ENCODE results near the gene CORO2B. TPM values are rescaled to one million over a fixed set of nuclear protein-coding genes. Genes with fewer than 3 reads are reported as not detected.
"Not testable (repeated sequence)": the region's sequence is repeated elsewhere in the genome, so short reads cannot be mapped to it uniquely, and the experiment has no call there.

CORO2B gene
- polyA plus RNA-seq, 3 donors, result 1.8 to 19.7 (median 7.8) TPM

- 65 to 75% (median 66%) methylated on average over 14 of the region's 14 CpGs for whole genome bisulfite sequencing, 3 donors
- H3K27ac ChIP-seq (ENCODE audit: low read depth, low read length), result peak overlapping the region; percentile 31
These were observed 19.7 kb downstream of the CORO2B start for GRCh38 chr15:68598171-68599152.

- WGBS, 3 donors, result 90 to 93% (median 91%) methylated on average over 6 of the region's 6 CpGs
These were observed 20.4 kb downstream of the CORO2B start for GRCh38 chr15:68599153-68599545.

GRCh38 chr15:68599560-68600071 is 20.8 kb downstream of the CORO2B start:
- 41 to 64% (median 60%) methylated on average over 7 of the region's 7 CpGs for WGBS, 3 donors
- H3K27ac ChIP-seq (ENCODE audit: low read depth, low read length), result no peak overlapping the region

More at GRCh38 chr15:68599153-68599545, 20.4 kb downstream of the CORO2B start:
- no peak overlapping the region for H3K27ac ChIP-seq (ENCODE audit: low read depth, low read length)

- no peak overlapping the region for H3K27ac ChIP-seq (ENCODE audit: low read depth, low read length)
These were observed 22.7 kb downstream of the CORO2B start for GRCh38 chr15:68601206-68602197.

GRCh38 chr15:68602459-68603215 is 23.8 kb downstream of the CORO2B start:
- 66 to 67% (median 67%) methylated on average over 11 of the region's 11 CpGs for WGBS, 3 donors
- H3K27ac ChIP-seq (ENCODE audit: low read depth, low read length), result no peak overlapping the region

More at GRCh38 chr15:68601206-68602197, 22.7 kb downstream of the CORO2B start:
- 77 to 80% (median 79%) methylated on average over 23 of the region's 23 CpGs for WGBS, 3 donors

- H3K27ac ChIP-seq (ENCODE audit: low read depth, low read length), result no peak overlapping the region
- WGBS, 3 donors, result 87 to 93% (median 91%) methylated on average over 5 of the region's 5 CpGs
These were observed 24.4 kb downstream of the CORO2B start for GRCh38 chr15:68603216-68603595.

- 78 to 92% (median 88%) methylated on average over 9 of the region's 9 CpGs for WGBS, 3 donors
- no peak overlapping the region for H3K27ac ChIP-seq (ENCODE audit: low read depth, low read length)
These were observed 25.2 kb downstream of the CORO2B start for GRCh38 chr15:68603951-68604350.

- H3K27ac ChIP-seq (ENCODE audit: low read depth, low read length), result not testable (repeated sequence)
- 64 to 82% (median 71%) methylated on average over 10 of the region's 10 CpGs for WGBS, 3 donors
These were observed 26.2 kb downstream of the CORO2B start for GRCh38 chr15:68604840-68605478.

GRCh38 chr15:68606375-68606774 is 27.6 kb downstream of the CORO2B start:
- no peak overlapping the region for H3K27ac ChIP-seq (ENCODE audit: low read depth, low read length)
- WGBS, 3 donors, result 82 to 93% (median 93%) methylated on average over 3 of the region's 3 CpGs

GRCh38 chr15:68608206-68608843 is 29.5 kb downstream of the CORO2B start:
- peak overlapping the region; percentile 74 for H3K27ac ChIP-seq (ENCODE audit: low read depth, low read length)
- 44 to 51% (median 50%) methylated on average over 8 of the region's 8 CpGs for WGBS, 3 donors

- H3K27ac ChIP-seq (ENCODE audit: low read depth, low read length), result peak overlapping the region; percentile 74
- 65 to 86% (median 70%) methylated on average over 4 of the region's 4 CpGs for WGBS, 3 donors
These were observed 30.0 kb downstream of the CORO2B start for GRCh38 chr15:68608844-68609232.

GRCh38 chr15:68609629-68610028 is 30.8 kb downstream of the CORO2B start:
- H3K27ac ChIP-seq (ENCODE audit: low read depth, low read length), result peak overlapping the region; percentile 74
- 54 to 80% (median 65%) methylated on average over 7 of the region's 7 CpGs for WGBS, 3 donors

GRCh38 chr15:68610825-68611224 is 32.0 kb downstream of the CORO2B start:
- 61 to 82% (median 72%) methylated on average over 8 of the region's 8 CpGs for WGBS, 3 donors
- no peak overlapping the region for H3K27ac ChIP-seq (ENCODE audit: low read depth, low read length)

- 93 to 95% (median 93%) methylated on average over 3 of the region's 3 CpGs for WGBS, 3 donors
- H3K27ac ChIP-seq (ENCODE audit: low read depth, low read length), result no peak overlapping the region
These were observed 33.7 kb downstream of the CORO2B start for GRCh38 chr15:68612503-68612902.

GRCh38 chr15:68612979-68613740 is 34.4 kb downstream of the CORO2B start:
- H3K27ac ChIP-seq (ENCODE audit: low read depth, low read length), result no peak overlapping the region
- WGBS, 3 donors, result 83 to 90% (median 90%) methylated on average over 6 of the region's 6 CpGs

- 51 to 58% (median 52%) methylated on average over 17 of the region's 17 CpGs for WGBS, 3 donors
- H3K27ac ChIP-seq (ENCODE audit: low read depth, low read length), result peak overlapping the region; percentile 6
These were observed 35.7 kb downstream of the CORO2B start for GRCh38 chr15:68614286-68615035.
